Kidney epithelial cell (primary cell): ENCODE data around the gene IDH3A. TPM values are rescaled to one million over a fixed set of nuclear protein-coding genes. Genes with fewer than 3 reads are reported as not detected.

Source experiments
- DNase-seq: peaks from one replicate; pipeline ENCODE4 v3.0.0-alpha.2; 2010; ENCODE audit warnings: low read depth
- H3K27me3 ChIP-seq: 2 replicates; pipeline ENCODE4 v1.6.0; 2011; ENCODE audit warnings: low read length; ENCODE audit not compliant: control insufficient read depth, insufficient read depth
- H3K36me3 ChIP-seq: 2 replicates; pipeline ENCODE4 v1.5.1; 2011; ENCODE audit warnings: low read length; ENCODE audit not compliant: control insufficient read depth, insufficient read depth
- H3K4me3 ChIP-seq: 2 replicates; pipeline ENCODE4 v1.5.1; 2011; ENCODE audit warnings: low read depth, mild to moderate bottlenecking, control low read depth, low read length
- CTCF ChIP-seq: IDR thresholded peaks from 2 replicates; pipeline ENCODE4 v1.5.1; 2011; ENCODE audit warnings: mild to moderate bottlenecking, moderate library complexity, low read length, control low read depth, inconsistent platforms; ENCODE audit not compliant: insufficient read depth, poor library complexity, severe bottlenecking
- total RNA-seq: library from RNA; depleted of rRNA; stranded (reverse); fragments of >200 nt; gene quantifications from 2 replicates; pipeline ENCODE4 v1.2.3, GENCODE V29; 2015

IDH3A gene
- total RNA-seq, 1 donor from 2014 or later: 60.4 TPM

- peak; percentile 95 for TF ChIP-seq CTCF
- Histone ChIP-seq H3K27me3 (no peaks in the 10 kb centered on the region), H3K4me3 (no peak overlapping the region), H3K36me3 (no peaks in the 10 kb centered on the region)
- peak; percentile 47 for DNase-seq
These were observed 40.7 kb upstream of the IDH3A start for GRCh38 chr15:78108300-78109084.

- no peak for TF ChIP-seq CTCF
- Histone ChIP-seq H3K36me3 (no peaks in the 10 kb centered on the region), H3K4me3 (no peak overlapping the region), H3K27me3 (no peaks in the 10 kb centered on the region)
- no peak for DNase-seq
These were observed 40.0 kb upstream of the IDH3A start for GRCh38 chr15:78109156-78109555.

GRCh38 chr15:78110096-78110495 lies 39.1 kb upstream of the IDH3A start:
- no peaks in the 10 kb centered on the region for H3K36me3 ChIP-seq
- H3K4me3 ChIP-seq: no peak overlapping the region
- no peaks in the 10 kb centered on the region for H3K27me3 ChIP-seq
- DNase-seq: no peak
- no peak for TF ChIP-seq CTCF

- DNase-seq: no peak
- Histone ChIP-seq H3K27me3 (no peaks in the 10 kb centered on the region), H3K4me3 (no peak overlapping the region), H3K36me3 (no peaks in the 10 kb centered on the region)
- no peak for TF ChIP-seq CTCF
These were observed 38.2 kb upstream of the IDH3A start for GRCh38 chr15:78110916-78111475.

GRCh38 chr15:78111788-78112187 lies 37.4 kb upstream of the IDH3A start:
- no peak overlapping the region for H3K4me3 ChIP-seq
- no peak for TF ChIP-seq CTCF
- DNase-seq: no peak
- no peaks in the 10 kb centered on the region for H3K36me3 ChIP-seq
- H3K27me3 ChIP-seq: no peaks in the 10 kb centered on the region
